ENCODE measurements around the gene CHD3. TPM values are rescaled to one million over a fixed set of nuclear protein-coding genes. Genes with fewer than 3 reads are reported as not detected.
A peak's percentile ranks its signal among the peaks of the same experiment; 100 is the strongest.

The CHD3 gene
- polyA plus RNA-seq, 2 of the 4 experiments (the other 2 are of a cell fraction) = 56.3 to 111 TPM

GRCh38 chr17:7887482-7888183, 956 bp upstream of the CHD3 start:
- H3K4me1 ChIP-seq = peaks cover 35% of the 10 kb centered on the region
- peak; percentile 97 for FAIRE-seq
- peak overlapping the region; percentile 70 for H3K4me3 ChIP-seq
- peak overlapping the region; percentile 98 for H3K27ac ChIP-seq
- WGBS (ENCODE audit: missing lambda C conversion rate) = under 1% methylated on average over 33 of the region's 35 CpGs
- H3K9me3 ChIP-seq = no peaks in the 10 kb centered on the region
- peak; percentile 70 to 89 for ATAC-seq
- POLR2A ChIA-PET = no interaction called here
- peak; percentile 96 to 98 for DNase-seq (ENCODE audit: low read depth in 1 of 2, low spot score in 1 of 2)
- TF ChIP-seq POLR2A (IDR thresholded peaks at IDR 0.05; ENCODE audit: low read length) (peak; percentile 75), E2F6 (IDR thresholded peaks at IDR 0.05; ENCODE audit: borderline replicate concordance, low read depth) (peak; percentile 42; the same call in 1 of the 2 replicates), CEBPB (IDR thresholded peaks at IDR 0.05) (peak in 1 of 2 experiments; percentile 3; a peak in 1 of 4 replicates), GATA3 (IDR thresholded peaks at IDR 0.05; ENCODE audit: borderline replicate concordance) (peak; percentile 96), MAX (IDR thresholded peaks at IDR 0.05) (peak; percentile 63), PBX3 (IDR thresholded peaks at IDR 0.05) (no peak), BCL3 (IDR thresholded peaks at IDR 0.05) (peak; percentile 9; the same call in 1 of the 3 replicates), CHD2 (IDR thresholded peaks at IDR 0.05; ENCODE audit: low read length, partially characterized antibody) (no peak), RAD21 (conservative IDR thresholded peaks at IDR 0.05 in 1 of 2, IDR thresholded peaks at IDR 0.05 in 1 of 2) (0 out of 5 replicates have a peak, but pooled peaks of 1 of the 2 experiments have one; percentile 0), JUN (IDR thresholded peaks at IDR 0.05) (peak in 1 of 2 experiments; percentile 66; a peak in 2 of 5 replicates)
- peak overlapping the region; percentile 92 for H3K4me2 ChIP-seq
- CTCF ChIA-PET = interaction anchor here (1.9 to 2.2 kb wide), 3 partner anchors 15 to 26 kb away, joined by 6 to 9 read pairs (median 9); no protein-coding TSS in a partner anchor

- H3K4me3 ChIP-seq = peak overlapping the region; percentile 49; the same call in 2 of the 3 replicates
- WGBS (ENCODE audit: missing lambda C conversion rate) = 53% methylated on average over 11 of the region's 11 CpGs
- H3K27ac ChIP-seq = peak overlapping the region; percentile 98
- peaks cover 21% of the 10 kb centered on the region for H3K4me1 ChIP-seq
- POLR2A ChIA-PET = interaction anchor here (0.6 to 1.0 kb wide), 2 partner anchors 32 to 237 kb away, joined by 5 read pairs; partner anchors contain the start of gene NAA38
- ATAC-seq (peak; percentile 53 to 71), FAIRE-seq (peak; percentile 94), DNase-seq (ENCODE audit: low read depth in 1 of 2, low spot score in 1 of 2) (peak; percentile 92 to 98)
- H3K9me3 ChIP-seq = no peaks in the 10 kb centered on the region
- CTCF ChIA-PET = interaction anchor here (0.7 to 2.3 kb wide), 18 partner anchors 9 to 171 kb away, joined by 3 to 19 read pairs (median 3); partner anchors contain the start of gene RNF227
- H3K4me2 ChIP-seq = peak overlapping the region; percentile 92
- TF ChIP-seq HEYL (CRISPR knock-in tag; IDR thresholded peaks at IDR 0.05) (no peak), NFE2L2 (conservative IDR thresholded peaks at IDR 0.05; ENCODE audit: low read length) (no peak), RCOR1 (IDR thresholded peaks at IDR 0.05; ENCODE audit: low read depth, low read length) (no peak), EHF (CRISPR knock-in tag; IDR thresholded peaks at IDR 0.05) (no peak), REST (IDR thresholded peaks at IDR 0.05) (no peak), USF2 (IDR thresholded peaks at IDR 0.05) (no peak), SMC3 (IDR thresholded peaks at IDR 0.05) (no peak), HDAC2 (IDR thresholded peaks at IDR 0.05) (no peak), ESRRA (IDR thresholded peaks at IDR 0.05; ENCODE audit: borderline replicate concordance, low read length) (no peak), FOSL2 (IDR thresholded peaks at IDR 0.05) (no peak), FOSL2 (CRISPR knock-in tag; IDR thresholded peaks at IDR 0.05) (no peak), KDM5A (IDR thresholded peaks at IDR 0.05) (no peak), ATOH8 (CRISPR knock-in tag; IDR thresholded peaks at IDR 0.05; ENCODE audit: low read depth) (no peak), ELK1 (IDR thresholded peaks at IDR 0.05; ENCODE audit: low read depth, low read length) (no peak), HOXB13 (CRISPR knock-in tag; IDR thresholded peaks at IDR 0.05; ENCODE audit: low read depth) (no peak)
Observed at GRCh38 chr17:7889166-7889955, 772 bp downstream of the CHD3 start.
